Measurements from ENCODE around the gene TBC1D9B.

GRCh38 chr5:179818746-179819295 is 88.9 kb downstream of the TBC1D9B start:
- TF ChIP-seq CTCF (IDR thresholded peaks at IDR 0.05): peak in 1 of 3 donors; percentile 61
- no peak for TF ChIP-seq POLR2A (IDR thresholded peaks at IDR 0.05)

Measured in lower leg skin (tissue), 3 donors.